ENCODE measurements around the gene CFAP20DC.

GRCh38 chr3:58952128-58952917, 97.5 kb downstream of the CFAP20DC start:
- TF ChIP-seq CTCF (IDR thresholded peaks at IDR 0.05) (no peak), ZFX (IDR thresholded peaks at IDR 0.05; ENCODE audit: borderline replicate concordance) (no peak)
